ENCODE results near the gene NEB. TPM values are rescaled to one million over a fixed set of nuclear protein-coding genes. Genes with fewer than 3 reads are reported as not detected.

The NEB gene
- polyA plus RNA-seq, 1 of the 3 experiments (the other 2 are of a cell fraction) = 0.02 TPM

DNA sequence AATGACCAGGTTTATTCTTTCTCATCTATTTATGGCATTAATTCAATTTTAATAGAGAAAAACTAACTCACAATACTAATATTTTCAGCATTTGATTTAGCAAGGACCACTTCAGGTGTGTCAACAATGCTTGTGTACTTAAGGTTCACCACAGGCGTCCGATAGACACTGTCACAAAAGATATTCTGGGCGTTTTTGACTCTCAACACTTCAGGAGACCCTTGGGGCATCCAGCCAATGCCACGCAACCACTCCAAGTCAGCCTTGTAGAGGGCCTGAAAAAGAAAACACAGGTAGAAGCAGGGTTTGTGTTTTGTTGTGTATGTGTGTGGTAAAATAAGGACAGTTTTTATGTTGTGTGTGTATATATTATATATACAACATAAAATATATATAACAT is 158.2 kb downstream of the NEB start:
- Histone ChIP-seq H3F3A (replicated peaks; ENCODE audit: insufficient read depth) (no peaks in the 10 kb centered on the region), H4K20me1 (ENCODE audit: insufficient read depth) (no peaks in the 10 kb centered on the region), H3K4me1 (ENCODE audit: control insufficient read depth in 1 of 2, insufficient read depth in 2 of 2, low read depth in 1 of 2, low read length in 1 of 2) (no peaks in the 10 kb centered on the region), H3K4me3 (ENCODE audit: low read depth in 2 of 2, low read length in 1 of 2) (no peak overlapping the region), H2AFZ (ENCODE audit: low read depth) (no peak overlapping the region), H3K9me3 (no peaks in the 10 kb centered on the region), H3K79me2 (ENCODE audit: insufficient read depth) (no peaks in the 10 kb centered on the region), H3K4me2 (no peak overlapping the region), H3K27ac (ENCODE audit: low read depth in 2 of 2, low read length in 1 of 2) (no peak overlapping the region), H3K9me2 (no peaks in the 10 kb centered on the region), H3K27me3 (ENCODE audit: insufficient read depth) (no peaks in the 10 kb centered on the region), H3K36me3 (replicated peaks in 1 of 2; ENCODE audit: control insufficient read depth in 1 of 2, insufficient read depth in 2 of 2, low read length in 1 of 2) (no peaks in the 10 kb centered on the region), H3K9ac (no peak overlapping the region)
- no peak for TF ChIP-seq GATA2 (CRISPR knock-in tag; IDR thresholded peaks at IDR 0.05)
- TF ChIP-seq RCOR1 (IDR thresholded peaks at IDR 0.05; ENCODE audit: low read length) = no peak
- no peak for TF ChIP-seq NRF1 (IDR thresholded peaks at IDR 0.05; ENCODE audit: low read depth, low read length)
- DNase-seq = no peak
- CTCF ChIA-PET = no interaction called here
- 44% methylated on average over 4 of the region's 4 CpGs for WGBS (ENCODE audit: low lambda C conversion rate)
- POLR2A ChIA-PET = no interaction called here

DNA sequence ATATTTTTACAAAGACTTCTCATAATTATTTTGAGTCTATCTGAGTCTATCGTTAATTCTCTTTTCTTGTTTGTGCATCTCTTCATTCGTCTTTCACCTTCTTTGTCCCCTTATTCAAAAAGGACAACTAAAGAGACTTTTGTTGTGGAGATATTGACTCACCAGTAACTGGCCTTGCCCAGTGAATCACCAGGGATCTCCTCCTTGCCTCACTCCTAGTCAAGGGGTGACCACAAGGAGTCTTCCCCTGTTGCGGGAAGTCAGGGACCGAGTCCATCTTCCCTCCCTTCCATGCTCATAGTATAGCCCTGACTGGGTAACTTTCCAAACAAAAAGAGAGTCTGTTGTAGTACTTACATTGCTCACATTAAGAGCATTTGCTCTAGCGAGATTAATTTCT is 158.9 kb downstream of the NEB start:
- H3K4me2 ChIP-seq = no peak overlapping the region
- no peaks in the 10 kb centered on the region for H3K9me3 ChIP-seq
- H3K4me3 ChIP-seq (ENCODE audit: low read depth in 2 of 2, low read length in 1 of 2) = no peak overlapping the region
- H4K20me1 ChIP-seq (ENCODE audit: insufficient read depth) = no peaks in the 10 kb centered on the region
- no peaks in the 10 kb centered on the region for H3K27me3 ChIP-seq (ENCODE audit: insufficient read depth)
- TF ChIP-seq FOXM1 (IDR thresholded peaks at IDR 0.05; ENCODE audit: low read depth) (no peak), TCF12 (IDR thresholded peaks at IDR 0.05) (no peak), SMC3 (IDR thresholded peaks at IDR 0.05; ENCODE audit: low read depth, low read length) (no peak), TAF1 (IDR thresholded peaks at IDR 0.05; ENCODE audit: borderline replicate concordance, low read depth, low read length) (no peak), MXI1 (IDR thresholded peaks at IDR 0.05; ENCODE audit: low read depth, low read length) (no peak), RFX5 (IDR thresholded peaks at IDR 0.05; ENCODE audit: low read length) (no peak), FOSL2 (IDR thresholded peaks at IDR 0.05; ENCODE audit: borderline replicate concordance, low read depth) (no peak), JUND (IDR thresholded peaks at IDR 0.05) (no peak), ELF1 (IDR thresholded peaks at IDR 0.05) (no peak), NFIC (IDR thresholded peaks at IDR 0.05; ENCODE audit: borderline replicate concordance) (no peak), TEAD4 (IDR thresholded peaks at IDR 0.05; ENCODE audit: borderline replicate concordance, insufficient read depth) (no peak), MEF2A (IDR thresholded peaks at IDR 0.05; ENCODE audit: borderline replicate concordance, low read depth) (no peak), SIN3A (IDR thresholded peaks at IDR 0.05; ENCODE audit: borderline replicate concordance, low read depth, low read length) (no peak), RXRA (IDR thresholded peaks at IDR 0.05; ENCODE audit: borderline replicate concordance, low read depth) (no peak)
- TF ChIP-seq, protein P1, sequence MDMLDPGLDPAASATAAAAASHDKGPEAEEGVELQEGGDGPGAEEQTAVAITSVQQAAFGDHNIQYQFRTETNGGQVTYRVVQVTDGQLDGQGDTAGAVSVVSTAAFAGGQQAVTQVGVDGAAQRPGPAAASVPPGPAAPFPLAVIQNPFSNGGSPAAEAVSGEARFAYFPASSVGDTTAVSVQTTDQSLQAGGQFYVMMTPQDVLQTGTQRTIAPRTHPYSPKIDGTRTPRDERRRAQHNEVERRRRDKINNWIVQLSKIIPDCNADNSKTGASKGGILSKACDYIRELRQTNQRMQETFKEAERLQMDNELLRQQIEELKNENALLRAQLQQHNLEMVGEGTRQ (IDR thresholded peaks at IDR 0.05; ENCODE audit: borderline replicate concordance, low read depth, low read length) = no peak
- TF ChIP-seq, protein P2, sequence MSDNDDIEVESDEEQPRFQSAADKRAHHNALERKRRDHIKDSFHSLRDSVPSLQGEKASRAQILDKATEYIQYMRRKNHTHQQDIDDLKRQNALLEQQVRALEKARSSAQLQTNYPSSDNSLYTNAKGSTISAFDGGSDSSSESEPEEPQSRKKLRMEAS (IDR thresholded peaks at IDR 0.05; ENCODE audit: low read depth) = no peak
- TF ChIP-seq, protein P3, sequence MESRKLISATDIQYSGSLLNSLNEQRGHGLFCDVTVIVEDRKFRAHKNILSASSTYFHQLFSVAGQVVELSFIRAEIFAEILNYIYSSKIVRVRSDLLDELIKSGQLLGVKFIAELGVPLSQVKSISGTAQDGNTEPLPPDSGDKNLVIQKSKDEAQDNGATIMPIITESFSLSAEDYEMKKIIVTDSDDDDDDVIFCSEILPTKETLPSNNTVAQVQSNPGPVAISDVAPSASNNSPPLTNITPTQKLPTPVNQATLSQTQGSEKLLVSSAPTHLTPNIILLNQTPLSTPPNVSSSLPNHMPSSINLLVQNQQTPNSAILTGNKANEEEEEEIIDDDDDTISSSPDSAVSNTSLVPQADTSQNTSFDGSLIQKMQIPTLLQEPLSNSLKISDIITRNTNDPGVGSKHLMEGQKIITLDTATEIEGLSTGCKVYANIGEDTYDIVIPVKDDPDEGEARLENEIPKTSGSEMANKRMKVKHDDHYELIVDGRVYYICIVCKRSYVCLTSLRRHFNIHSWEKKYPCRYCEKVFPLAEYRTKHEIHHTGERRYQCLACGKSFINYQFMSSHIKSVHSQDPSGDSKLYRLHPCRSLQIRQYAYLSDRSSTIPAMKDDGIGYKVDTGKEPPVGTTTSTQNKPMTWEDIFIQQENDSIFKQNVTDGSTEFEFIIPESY (IDR thresholded peaks at IDR 0.05; ENCODE audit: borderline replicate concordance, low read depth) = no peak
- TF ChIP-seq, protein P4, sequence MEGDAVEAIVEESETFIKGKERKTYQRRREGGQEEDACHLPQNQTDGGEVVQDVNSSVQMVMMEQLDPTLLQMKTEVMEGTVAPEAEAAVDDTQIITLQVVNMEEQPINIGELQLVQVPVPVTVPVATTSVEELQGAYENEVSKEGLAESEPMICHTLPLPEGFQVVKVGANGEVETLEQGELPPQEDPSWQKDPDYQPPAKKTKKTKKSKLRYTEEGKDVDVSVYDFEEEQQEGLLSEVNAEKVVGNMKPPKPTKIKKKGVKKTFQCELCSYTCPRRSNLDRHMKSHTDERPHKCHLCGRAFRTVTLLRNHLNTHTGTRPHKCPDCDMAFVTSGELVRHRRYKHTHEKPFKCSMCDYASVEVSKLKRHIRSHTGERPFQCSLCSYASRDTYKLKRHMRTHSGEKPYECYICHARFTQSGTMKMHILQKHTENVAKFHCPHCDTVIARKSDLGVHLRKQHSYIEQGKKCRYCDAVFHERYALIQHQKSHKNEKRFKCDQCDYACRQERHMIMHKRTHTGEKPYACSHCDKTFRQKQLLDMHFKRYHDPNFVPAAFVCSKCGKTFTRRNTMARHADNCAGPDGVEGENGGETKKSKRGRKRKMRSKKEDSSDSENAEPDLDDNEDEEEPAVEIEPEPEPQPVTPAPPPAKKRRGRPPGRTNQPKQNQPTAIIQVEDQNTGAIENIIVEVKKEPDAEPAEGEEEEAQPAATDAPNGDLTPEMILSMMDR (IDR thresholded peaks at IDR 0.05) = no peak
- TF ChIP-seq, protein P5, sequence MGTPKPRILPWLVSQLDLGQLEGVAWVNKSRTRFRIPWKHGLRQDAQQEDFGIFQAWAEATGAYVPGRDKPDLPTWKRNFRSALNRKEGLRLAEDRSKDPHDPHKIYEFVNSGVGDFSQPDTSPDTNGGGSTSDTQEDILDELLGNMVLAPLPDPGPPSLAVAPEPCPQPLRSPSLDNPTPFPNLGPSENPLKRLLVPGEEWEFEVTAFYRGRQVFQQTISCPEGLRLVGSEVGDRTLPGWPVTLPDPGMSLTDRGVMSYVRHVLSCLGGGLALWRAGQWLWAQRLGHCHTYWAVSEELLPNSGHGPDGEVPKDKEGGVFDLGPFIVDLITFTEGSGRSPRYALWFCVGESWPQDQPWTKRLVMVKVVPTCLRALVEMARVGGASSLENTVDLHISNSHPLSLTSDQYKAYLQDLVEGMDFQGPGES (IDR thresholded peaks at IDR 0.05; ENCODE audit: low read depth, low read length) = no peak
- no peaks in the 10 kb centered on the region for H3K36me3 ChIP-seq (replicated peaks in 1 of 2; ENCODE audit: control insufficient read depth in 1 of 2, insufficient read depth in 2 of 2, low read length in 1 of 2)
- H3K9ac ChIP-seq = no peak overlapping the region
- H3K4me1 ChIP-seq (ENCODE audit: control insufficient read depth in 1 of 2, insufficient read depth in 2 of 2, low read depth in 1 of 2, low read length in 1 of 2) = no peaks in the 10 kb centered on the region
- no peaks in the 10 kb centered on the region for H3K79me2 ChIP-seq (ENCODE audit: insufficient read depth)
- no peak for DNase-seq
- WGBS (ENCODE audit: low lambda C conversion rate) = 78% methylated on average over 5 of the region's 5 CpGs
- no peaks in the 10 kb centered on the region for H3K9me2 ChIP-seq
- ChIA-PET POLR2A (no interaction called here), CTCF (no interaction called here)
- no peaks in the 10 kb centered on the region for H3F3A ChIP-seq (replicated peaks; ENCODE audit: insufficient read depth)
- no peak overlapping the region for H2AFZ ChIP-seq (ENCODE audit: low read depth)
- no peak overlapping the region for H3K27ac ChIP-seq (ENCODE audit: low read depth in 2 of 2, low read length in 1 of 2)

Measured in SK-N-SH (cell line).